Suprapubic skin (tissue), 4 donors: Measurements from ENCODE around the gene ARHGEF6. TPM values are rescaled to one million over a fixed set of nuclear protein-coding genes. Genes with fewer than 3 reads are reported as not detected.

ENCODE experiments used
- DNase-seq, 2 donors: peaks; one replicate each; pipeline ENCODE4 v3.0.0-alpha.2; 2019; ENCODE audit warnings: low spot score in 2 of 2
- H3K27ac ChIP-seq: fragments of 200-600 bp; sonication (generic); one replicate; pipeline ENCODE4 v1.5.1; 2019
- H3K27me3 ChIP-seq: fragments of 200-600 bp; sonication (generic); one replicate; pipeline ENCODE4 v1.5.1; 2019
- H3K36me3 ChIP-seq: fragments of 200-600 bp; sonication (generic); one replicate; pipeline ENCODE4 v1.5.1; 2019
- H3K4me1 ChIP-seq: fragments of 200-600 bp; sonication (generic); one replicate; pipeline ENCODE4 v1.5.1; 2019
- H3K4me3 ChIP-seq: fragments of 200-600 bp; sonication (generic); one replicate; pipeline ENCODE4 v1.5.1; 2019; ENCODE audit warnings: mild to moderate bottlenecking
- H3K9me3 ChIP-seq: fragments of 200-600 bp; sonication (generic); one replicate; pipeline ENCODE4 v1.5.1; 2019
- EP300 ChIP-seq: sonication (generic); formaldehyde crosslinking; IDR thresholded peaks from one replicate; pipeline ENCODE4 v1.6.1; 2017; ENCODE audit warnings: antibody characterized with exemption
- POLR2A ChIP-seq, 2 donors: fragments of 450-650 bp; IDR thresholded peaks; one replicate each; pipeline ENCODE4 v1.6.1; 2017; ENCODE audit warnings: antibody characterized with exemption in 2 of 2, mild to moderate bottlenecking in 2 of 2, moderate library complexity in 2 of 2
- POLR2AphosphoS5 ChIP-seq, 3 donors: sonication (generic); formaldehyde crosslinking; IDR thresholded peaks; one replicate each; pipeline ENCODE4 v1.6.1; 2017; ENCODE audit warnings: antibody characterized with exemption in 3 of 3
- WGBS: methylation state at CpG from one replicate; pipeline ENCODE4 v1.1.5; 2018; 5-methylcytosine and 5-hydroxymethylcytosine counted together
- total RNA-seq, 4 donors: library from RNA; depleted of rRNA; stranded (reverse); fragments of >200 nt; gene quantifications; one replicate each; pipeline ENCODE4 v1.1.0, GENCODE V29; 2016
- TF ChIP-seq, protein P1 (sequence below), 2 donors: fragments of 200-600 bp in 1 of 2; fragments of 450-650 bp in 1 of 2; sonication (generic) in 1 of 2; IDR thresholded peaks; one replicate each; pipeline ENCODE4 v1.5.1; 2016 to 2019; ENCODE audit warnings: antibody characterized with exemption in 2 of 2, mild to moderate bottlenecking in 1 of 2, moderate library complexity in 1 of 2

Gene ARHGEF6
- total RNA-seq, 4 donors from 2014 or later, result 5.9 to 16.9 (median 7.2) TPM

DNA sequence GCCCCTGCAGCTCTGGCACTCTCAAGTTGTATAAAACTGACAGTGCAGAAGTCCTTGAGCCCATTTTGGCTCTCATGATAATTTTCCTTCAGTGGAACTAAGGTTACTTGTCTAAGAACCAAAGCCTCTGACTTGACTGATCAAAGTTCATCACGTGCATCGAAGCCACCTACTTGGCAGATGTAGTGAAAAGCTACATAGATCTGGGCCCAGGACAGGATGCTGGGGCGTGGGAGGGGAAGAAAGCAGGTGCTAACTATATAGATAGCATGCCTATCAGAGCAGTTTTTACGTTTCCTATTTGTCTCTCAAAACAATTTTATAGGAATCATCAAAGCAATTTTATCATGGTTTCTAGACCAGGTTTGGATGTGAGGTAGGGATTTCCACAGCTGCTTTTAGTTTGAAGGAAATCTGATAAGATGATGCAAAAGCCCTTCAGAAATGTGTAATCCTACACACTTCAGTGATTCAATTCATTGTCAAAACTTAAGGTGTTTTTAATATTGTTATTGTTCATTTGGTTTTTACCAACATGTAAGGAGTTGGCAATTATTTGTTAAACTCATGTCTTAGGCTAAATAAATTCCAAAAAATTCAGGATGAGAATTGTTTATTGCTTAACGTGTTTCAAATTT lies 134.0 kb downstream of the ARHGEF6 start:
- Histone ChIP-seq H3K4me1 (no peaks in the 10 kb centered on the region), H3K27ac (no peak overlapping the region), H3K9me3 (no peaks in the 10 kb centered on the region), H3K36me3 (no peaks in the 10 kb centered on the region), H3K27me3 (no peaks in the 10 kb centered on the region), H3K4me3 (no peak overlapping the region)
- DNase-seq, result no peak
- TF ChIP-seq POLR2A (IDR thresholded peaks at IDR 0.05) (no peak), EP300 (no peak)
- TF ChIP-seq, protein P1, sequence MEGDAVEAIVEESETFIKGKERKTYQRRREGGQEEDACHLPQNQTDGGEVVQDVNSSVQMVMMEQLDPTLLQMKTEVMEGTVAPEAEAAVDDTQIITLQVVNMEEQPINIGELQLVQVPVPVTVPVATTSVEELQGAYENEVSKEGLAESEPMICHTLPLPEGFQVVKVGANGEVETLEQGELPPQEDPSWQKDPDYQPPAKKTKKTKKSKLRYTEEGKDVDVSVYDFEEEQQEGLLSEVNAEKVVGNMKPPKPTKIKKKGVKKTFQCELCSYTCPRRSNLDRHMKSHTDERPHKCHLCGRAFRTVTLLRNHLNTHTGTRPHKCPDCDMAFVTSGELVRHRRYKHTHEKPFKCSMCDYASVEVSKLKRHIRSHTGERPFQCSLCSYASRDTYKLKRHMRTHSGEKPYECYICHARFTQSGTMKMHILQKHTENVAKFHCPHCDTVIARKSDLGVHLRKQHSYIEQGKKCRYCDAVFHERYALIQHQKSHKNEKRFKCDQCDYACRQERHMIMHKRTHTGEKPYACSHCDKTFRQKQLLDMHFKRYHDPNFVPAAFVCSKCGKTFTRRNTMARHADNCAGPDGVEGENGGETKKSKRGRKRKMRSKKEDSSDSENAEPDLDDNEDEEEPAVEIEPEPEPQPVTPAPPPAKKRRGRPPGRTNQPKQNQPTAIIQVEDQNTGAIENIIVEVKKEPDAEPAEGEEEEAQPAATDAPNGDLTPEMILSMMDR (IDR thresholded peaks at IDR 0.05), result no peak
- WGBS, result 67% methylated on average over 5 of the region's 5 CpGs

DNA sequence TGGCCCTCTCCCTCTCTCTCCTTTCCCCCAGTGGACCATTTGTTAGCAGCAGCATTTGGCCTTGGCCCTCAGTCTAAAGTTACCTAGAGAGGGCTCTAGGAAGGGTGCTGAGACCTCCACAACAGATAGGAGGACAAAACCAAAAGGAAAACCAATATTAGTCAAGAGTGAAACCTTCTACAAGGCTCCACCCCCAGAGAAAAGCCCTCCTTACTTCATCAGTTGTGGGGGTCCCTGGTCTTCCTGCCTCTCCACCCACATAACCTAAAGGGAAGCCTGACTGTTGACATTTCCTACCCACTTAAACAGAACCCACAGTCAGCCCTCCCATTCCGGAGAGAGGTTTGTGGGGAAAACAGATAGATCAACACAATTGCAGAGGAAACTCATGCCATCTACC lies 137.5 kb downstream of the ARHGEF6 start:
- 83% methylated on average over 1 of the region's 1 CpG for WGBS
- no peak for TF ChIP-seq POLR2A (IDR thresholded peaks at IDR 0.05)
- TF ChIP-seq, protein P1 (IDR thresholded peaks at IDR 0.05), result no peak
- H3K9me3 ChIP-seq, result no peaks in the 10 kb centered on the region
- DNase-seq, result no peak
- no peaks in the 10 kb centered on the region for H3K27me3 ChIP-seq
- H3K27ac ChIP-seq, result no peak overlapping the region
- no peak overlapping the region for H3K4me3 ChIP-seq
- H3K4me1 ChIP-seq, result no peaks in the 10 kb centered on the region
- no peaks in the 10 kb centered on the region for H3K36me3 ChIP-seq

DNA sequence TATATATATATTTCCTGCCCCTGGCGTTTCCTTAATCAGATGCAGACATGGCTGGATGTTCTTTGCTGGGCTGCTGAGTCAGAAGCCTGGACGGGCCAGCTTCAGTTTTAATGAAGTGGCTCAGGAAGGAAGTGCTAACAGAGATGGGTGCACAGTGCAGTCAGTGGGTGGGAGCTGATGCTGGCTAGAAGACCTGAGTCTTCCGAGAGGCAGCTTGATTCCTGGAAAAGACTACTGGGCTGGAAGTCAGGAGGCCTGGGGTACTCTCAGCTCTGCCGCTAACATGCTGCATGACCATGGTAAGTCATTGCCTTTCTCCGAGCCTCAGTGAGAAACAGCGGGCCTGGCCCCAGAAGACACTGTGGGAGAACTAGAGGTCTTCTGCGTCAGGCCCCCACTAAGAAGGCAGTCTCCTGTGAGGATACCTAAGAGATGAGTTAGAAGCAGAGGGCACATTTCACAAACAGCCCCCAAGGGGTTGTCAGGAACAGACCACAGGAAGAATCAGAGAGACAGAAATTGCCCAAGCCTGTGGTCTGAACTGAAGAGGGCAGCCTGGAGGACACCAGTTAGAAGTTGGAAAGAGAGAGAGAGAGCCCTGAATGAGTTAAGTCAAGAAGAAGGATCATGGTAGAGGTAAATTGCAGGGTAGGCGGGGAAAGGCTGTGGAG lies 141.1 kb downstream of the ARHGEF6 start:
- no peak for DNase-seq
- Histone ChIP-seq H3K4me1 (no peaks in the 10 kb centered on the region), H3K9me3 (no peaks in the 10 kb centered on the region), H3K27ac (no peak overlapping the region), H3K27me3 (no peaks in the 10 kb centered on the region), H3K36me3 (no peaks in the 10 kb centered on the region), H3K4me3 (no peak overlapping the region)
- 67% methylated on average over 8 of the region's 8 CpGs for WGBS
- TF ChIP-seq POLR2A (IDR thresholded peaks at IDR 0.05), result no peak
- TF ChIP-seq POLR2AphosphoS5 (IDR thresholded peaks at IDR 0.05), result no peak
- TF ChIP-seq EP300, result no peak

DNA sequence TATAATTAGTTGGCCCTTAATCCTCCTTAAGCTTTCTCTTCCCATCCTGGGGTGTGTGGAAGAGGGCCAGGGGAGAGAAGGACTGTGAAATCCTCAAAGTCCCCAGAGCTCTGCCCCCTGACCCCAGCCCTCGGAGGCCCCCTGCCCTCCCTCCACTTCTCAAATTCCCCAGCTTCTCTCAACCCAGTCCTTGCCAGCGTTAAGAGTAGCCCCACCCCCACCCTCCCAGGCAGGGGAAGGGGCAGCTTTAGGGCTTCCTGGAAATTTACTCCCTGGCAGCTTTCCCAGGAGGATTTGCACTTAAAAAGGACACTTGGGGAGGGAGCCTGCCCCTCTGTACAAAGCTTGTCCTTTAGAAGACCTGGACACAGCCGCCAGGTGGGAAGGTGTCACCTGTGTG lies 144.6 kb downstream of the ARHGEF6 start:
- no peak for DNase-seq
- no peaks in the 10 kb centered on the region for H3K36me3 ChIP-seq
- H3K9me3 ChIP-seq, result no peaks in the 10 kb centered on the region
- H3K4me1 ChIP-seq, result no peaks in the 10 kb centered on the region
- H3K4me3 ChIP-seq, result no peak overlapping the region
- no peak overlapping the region for H3K27ac ChIP-seq
- TF ChIP-seq POLR2A (IDR thresholded peaks at IDR 0.05), result no peak
- TF ChIP-seq, protein P1 (IDR thresholded peaks at IDR 0.05), result no peak
- TF ChIP-seq POLR2AphosphoS5 (IDR thresholded peaks at IDR 0.05), result no peak
- TF ChIP-seq EP300, result no peak
- 25% methylated on average over 3 of the region's 3 CpGs for WGBS
- H3K27me3 ChIP-seq, result no peaks in the 10 kb centered on the region

DNA sequence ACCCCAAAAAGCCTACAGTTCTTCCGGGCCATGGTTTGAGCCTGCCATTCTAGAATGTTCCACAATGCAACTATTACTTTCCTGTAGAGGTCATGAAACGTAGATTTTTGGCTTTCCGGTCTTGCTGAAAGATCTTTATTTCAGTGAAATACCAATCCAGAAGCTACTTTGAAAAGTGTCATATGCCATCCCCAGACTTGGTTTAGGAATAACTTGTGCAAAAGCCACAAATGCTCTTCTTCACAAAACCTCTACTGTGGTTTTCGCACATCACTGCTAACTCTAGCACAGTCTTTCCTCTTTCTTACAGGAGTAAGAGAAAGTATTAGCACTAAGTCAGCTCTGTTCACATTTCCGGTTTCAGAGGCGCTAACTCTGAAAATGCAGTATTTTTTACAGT lies 145.5 kb downstream of the ARHGEF6 start:
- no peak for DNase-seq
- Histone ChIP-seq H3K4me1 (no peaks in the 10 kb centered on the region), H3K27me3 (no peaks in the 10 kb centered on the region), H3K9me3 (no peaks in the 10 kb centered on the region), H3K4me3 (no peak overlapping the region), H3K27ac (no peak overlapping the region), H3K36me3 (no peaks in the 10 kb centered on the region)
- whole genome bisulfite sequencing, result 80% methylated on average over 6 of the region's 6 CpGs
- TF ChIP-seq, protein P1 (IDR thresholded peaks at IDR 0.05), result no peak
- TF ChIP-seq EP300 (no peak), POLR2AphosphoS5 (IDR thresholded peaks at IDR 0.05) (no peak), POLR2A (IDR thresholded peaks at IDR 0.05) (no peak)
